Endodermal cell (in vitro differentiated cells): ENCODE measurements around the gene MAPKAPK3. TPM values are rescaled to one million over a fixed set of nuclear protein-coding genes. Genes with fewer than 3 reads are reported as not detected.

ENCODE experiments used
- DNase-seq: peaks from one replicate; pipeline ENCODE4 v3.0.0-alpha.2; 2017
- H3K27ac ChIP-seq: 2 replicates; pipeline ENCODE4 v1.5.1; 2013; ENCODE audit warnings: mild to moderate bottlenecking, low read depth, low read length, moderate library complexity
- H3K27me3 ChIP-seq: 2 replicates; pipeline ENCODE4 v1.6.1; 2013; ENCODE audit warnings: mild to moderate bottlenecking, low read length, moderate library complexity; ENCODE audit not compliant: insufficient read depth, control insufficient read depth, poor library complexity, severe bottlenecking
- H3K36me3 ChIP-seq: 2 replicates; pipeline ENCODE4 v1.7.0; 2013; ENCODE audit warnings: mild to moderate bottlenecking, low read length, moderate library complexity; ENCODE audit not compliant: control insufficient read depth, insufficient read depth
- H3K4me1 ChIP-seq: one replicate; pipeline ENCODE4 v1.7.0; 2013; ENCODE audit warnings: low read length; ENCODE audit not compliant: control insufficient read depth, insufficient read depth
- H3K4me3 ChIP-seq: 2 replicates; pipeline ENCODE4 v1.5.1; 2013; ENCODE audit warnings: mild to moderate bottlenecking, low read length, moderate library complexity
- H3K9ac ChIP-seq: 2 replicates; pipeline ENCODE4 v1.6.1; 2013; ENCODE audit warnings: mild to moderate bottlenecking, low read length, moderate library complexity; ENCODE audit not compliant: poor library complexity, severe bottlenecking; ENCODE audit errors: extremely low read depth
- H3K9me3 ChIP-seq: 2 replicates; pipeline ENCODE4 v1.6.1; 2013; ENCODE audit warnings: mild to moderate bottlenecking, low read length, moderate library complexity; ENCODE audit not compliant: control insufficient read depth
- H3K27ac Mint-ChIP-seq: 2 replicates; pipeline ENCODE4 v1.8.0; 2020; ENCODE audit warnings: mixed read lengths
- H3K27me3 Mint-ChIP-seq: 2 replicates; pipeline ENCODE4 v1.8.0; 2021; ENCODE audit warnings: mild to moderate bottlenecking, mixed read lengths; ENCODE audit not compliant: insufficient read depth
- H3K36me3 Mint-ChIP-seq: 2 replicates; pipeline ENCODE4 v1.8.0; 2020; ENCODE audit warnings: low read depth, mixed read lengths
- H3K4me1 Mint-ChIP-seq: 2 replicates; pipeline ENCODE4 v1.8.0; 2020; ENCODE audit warnings: mixed read lengths
- H3K4me3 Mint-ChIP-seq: 2 replicates; pipeline ENCODE4 v1.8.0; 2020; ENCODE audit warnings: mild to moderate bottlenecking, moderate library complexity, mixed read lengths
- H3K9me3 Mint-ChIP-seq: 2 replicates; pipeline ENCODE4 v1.8.0; 2020; ENCODE audit warnings: mild to moderate bottlenecking, mixed read lengths
- CTCF ChIP-seq: fragments of 200-600 bp; sonication (generic); conservative IDR thresholded peaks from 2 replicates; pipeline ENCODE4 v1.5.0; 2021; ENCODE audit warnings: antibody characterized with exemption, mild to moderate bottlenecking
- WGBS, 2 experiments: methylation state at CpG; one replicate each; pipeline versions ENCODE4 v1.1.5 to v1.1.7; 2013; ENCODE audit warnings: missing lambda C conversion rate in 2 of 2, mixed read lengths in 1 of 2; ENCODE audit not compliant: insufficient coverage in 1 of 2, insufficient read length in 1 of 2; 5-methylcytosine and 5-hydroxymethylcytosine counted together
- total RNA-seq, 2 donors: library from RNA; stranded (reverse); fragmentation: NEBNext Ultra II Directional in 1 of 2; extraction: Animal tissue kit (Norgen Biotek cat#: 25700) in 1 of 2; gene quantifications; 2 replicates in 1 of 2; 3 replicates in 1 of 2; pipeline ENCODE4 v1.2.1, GENCODE V29; 2021

MAPKAPK3 gene
- total RNA-seq, 2 donors from 2014 or later: 37.2 to 39.7 TPM

GRCh38 chr3:50580683-50581458 is 36.1 kb upstream of the MAPKAPK3 start:
- TF ChIP-seq CTCF: peak; percentile 41
- Histone ChIP-seq H3K9ac (no peak overlapping the region), H3K9me3 (no peaks in the 10 kb centered on the region), H3K4me3 (no peak overlapping the region), H3K27me3 (no peaks in the 10 kb centered on the region), H3K4me1 (peaks cover 2% of the 10 kb centered on the region), H3K27ac (no peak overlapping the region), H3K36me3 (peaks cover 17% of the 10 kb centered on the region)
- Mint-ChIP-seq H3K36me3 (peaks cover 6% of the 10 kb centered on the region), H3K9me3 (no peaks in the 10 kb centered on the region), H3K4me3 (no peak overlapping the region), H3K27ac (no peak overlapping the region), H3K4me1 (no peaks in the 10 kb centered on the region), H3K27me3 (no peaks in the 10 kb centered on the region)
- DNase-seq: no peak
- WGBS, 2 experiments: 92 to 97% methylated on average over 5 to 9 of the region's 9 CpGs

DNA sequence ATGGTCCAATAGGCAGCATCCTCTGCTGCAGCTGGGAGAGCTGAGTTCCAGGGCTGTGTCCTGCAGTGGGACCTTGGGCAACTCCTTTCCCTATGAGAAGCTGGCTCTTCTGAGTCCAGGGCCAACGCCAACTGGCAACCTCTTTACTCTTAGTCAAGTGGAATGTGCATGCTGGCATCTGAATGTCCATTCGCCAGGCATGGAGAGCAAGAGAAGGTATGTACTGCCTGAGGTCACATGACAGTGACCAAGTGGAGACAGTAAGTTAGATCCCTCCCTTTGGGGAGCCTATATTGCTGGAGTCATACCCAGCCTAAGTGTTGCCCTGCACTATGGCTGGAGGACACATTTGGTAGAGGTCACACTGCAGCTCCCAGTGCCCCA is 35.5 kb upstream of the MAPKAPK3 start:
- no peak for TF ChIP-seq CTCF
- 98 to 100% methylated on average over 2 of the region's 2 CpGs for WGBS, 2 experiments

GRCh38 chr3:50582083-50582482 is 34.9 kb upstream of the MAPKAPK3 start:
- no peak overlapping the region for H3K9ac ChIP-seq
- peaks cover 2% of the 10 kb centered on the region for H3K4me1 ChIP-seq
- H3K4me1 Mint-ChIP-seq: no peaks in the 10 kb centered on the region
- TF ChIP-seq CTCF: no peak
- no peak for DNase-seq
- H3K27ac ChIP-seq: no peak overlapping the region
- H3K4me3 ChIP-seq: no peak overlapping the region
- no peaks in the 10 kb centered on the region for H3K27me3 ChIP-seq
- H3K9me3 ChIP-seq: no peaks in the 10 kb centered on the region
- no peaks in the 10 kb centered on the region for H3K27me3 Mint-ChIP-seq
- WGBS, 2 experiments: 67 to 82% methylated on average over 5 to 9 of the region's 9 CpGs
- no peak overlapping the region for H3K4me3 Mint-ChIP-seq
- H3K9me3 Mint-ChIP-seq: no peaks in the 10 kb centered on the region
- H3K36me3 ChIP-seq: peaks cover 17% of the 10 kb centered on the region
- H3K36me3 Mint-ChIP-seq: peaks cover 4% of the 10 kb centered on the region
- H3K27ac Mint-ChIP-seq: no peak overlapping the region

More for the DNA sequence above, 35.5 kb upstream of the MAPKAPK3 start:
- no peaks in the 10 kb centered on the region for H3K27me3 Mint-ChIP-seq
- Histone ChIP-seq H3K27ac (no peak overlapping the region), H3K4me3 (no peak overlapping the region), H3K27me3 (no peaks in the 10 kb centered on the region), H3K9me3 (no peaks in the 10 kb centered on the region), H3K36me3 (peaks cover 17% of the 10 kb centered on the region), H3K9ac (no peak overlapping the region), H3K4me1 (peaks cover 2% of the 10 kb centered on the region)
- no peak for DNase-seq
- no peak overlapping the region for H3K27ac Mint-ChIP-seq
- H3K36me3 Mint-ChIP-seq: peaks cover 4% of the 10 kb centered on the region
- H3K9me3 Mint-ChIP-seq: no peaks in the 10 kb centered on the region
- H3K4me1 Mint-ChIP-seq: no peaks in the 10 kb centered on the region
- no peak overlapping the region for H3K4me3 Mint-ChIP-seq
